Measurements from ENCODE around the gene DHRS9.

Gene DHRS9

DNA sequence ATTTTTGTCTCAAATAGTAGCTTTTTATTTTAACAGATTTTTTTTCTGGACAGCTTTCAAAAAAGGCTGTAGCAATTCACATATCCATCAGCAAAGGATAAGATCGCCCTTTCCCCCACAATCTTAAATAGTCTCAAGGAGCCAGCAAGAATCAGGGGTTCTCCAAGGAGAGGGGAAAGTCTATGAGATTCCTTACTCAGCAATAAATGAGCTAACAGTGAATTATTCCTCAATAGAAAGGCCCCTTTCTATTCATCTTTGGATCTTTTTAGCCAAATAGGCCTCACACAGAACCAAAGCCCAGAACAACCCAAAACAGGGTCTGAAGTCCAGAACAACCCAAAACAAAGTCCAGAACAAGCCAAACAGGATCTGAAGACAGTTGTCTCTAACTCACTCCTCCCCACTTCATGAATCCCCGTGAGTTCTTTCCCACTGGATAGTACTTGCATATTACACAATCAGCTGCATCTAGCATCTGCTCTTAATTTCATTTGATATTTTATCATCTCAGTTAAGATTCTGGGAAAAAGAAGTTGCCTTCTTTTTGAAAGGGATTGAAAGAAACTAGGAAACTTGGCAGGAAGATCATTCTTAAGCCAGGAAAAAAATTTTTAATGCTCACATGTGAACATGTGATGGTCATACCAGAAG, 3.4 kb upstream of the DHRS9 start:
- no peak for DNase-seq (ENCODE audit: low read depth in 2 of 2)

DNA sequence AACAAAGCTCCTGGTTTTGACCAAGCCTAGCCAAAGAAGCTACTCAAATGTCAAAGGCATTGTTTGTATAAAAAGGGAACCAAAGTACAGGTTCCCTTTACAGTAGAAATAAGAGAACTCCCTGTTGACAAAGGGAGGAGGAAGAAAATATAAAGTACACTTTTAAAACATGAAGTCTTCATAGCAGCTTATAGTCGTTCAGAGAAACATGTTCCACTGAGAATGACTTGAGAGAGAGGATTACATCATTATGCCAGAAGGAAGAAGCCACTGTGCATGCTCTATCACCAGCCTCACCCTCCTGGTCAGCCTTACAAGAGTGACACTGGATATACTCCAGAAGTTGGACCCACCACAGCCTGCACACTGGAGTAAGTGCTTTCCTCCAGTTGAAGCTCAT, 2.5 kb upstream of the DHRS9 start:
- no peak for DNase-seq (ENCODE audit: low read depth in 2 of 2)

DNA sequence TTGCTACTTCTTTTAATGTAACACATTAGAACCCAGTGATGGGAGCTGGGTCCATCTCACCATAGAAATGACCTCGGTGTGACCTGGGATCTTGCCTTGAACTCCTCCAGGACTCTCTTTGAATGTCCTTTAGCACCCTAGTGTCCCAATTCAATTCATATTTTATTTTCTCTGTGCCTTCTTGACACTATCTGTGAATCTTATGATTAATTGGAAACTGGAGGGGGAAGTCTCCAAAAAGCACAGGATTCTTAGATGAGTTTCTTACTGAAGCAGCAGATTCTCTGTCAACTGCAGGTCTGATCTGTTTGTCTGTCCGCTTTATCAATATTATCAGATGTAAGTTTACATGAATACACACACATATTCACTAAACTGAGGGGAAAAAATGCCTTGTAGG, 470 bp downstream of the DHRS9 start:
- DNase-seq (ENCODE audit: low read depth in 2 of 2), result no peak

DNA sequence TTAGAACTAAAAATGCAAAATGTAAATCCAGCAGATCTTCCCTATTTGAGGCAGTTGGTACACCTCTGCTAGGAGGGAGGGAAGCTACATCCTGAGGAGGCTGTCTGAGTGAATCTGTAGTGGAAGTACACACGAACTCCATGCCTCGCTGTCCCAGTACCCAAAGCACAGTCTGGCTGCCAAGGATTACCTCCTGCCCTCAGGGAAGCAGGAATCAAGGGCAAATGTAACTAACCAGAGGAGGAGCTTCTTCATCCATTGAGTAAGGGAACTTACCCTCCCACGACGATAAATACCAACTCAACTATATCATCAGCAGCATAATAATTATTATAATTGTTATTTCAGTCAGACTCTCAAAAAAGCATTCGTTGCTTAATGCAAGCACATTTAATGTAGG, 2.1 kb downstream of the DHRS9 start:
- DNase-seq (ENCODE audit: low read depth in 2 of 2), result no peak

DNA sequence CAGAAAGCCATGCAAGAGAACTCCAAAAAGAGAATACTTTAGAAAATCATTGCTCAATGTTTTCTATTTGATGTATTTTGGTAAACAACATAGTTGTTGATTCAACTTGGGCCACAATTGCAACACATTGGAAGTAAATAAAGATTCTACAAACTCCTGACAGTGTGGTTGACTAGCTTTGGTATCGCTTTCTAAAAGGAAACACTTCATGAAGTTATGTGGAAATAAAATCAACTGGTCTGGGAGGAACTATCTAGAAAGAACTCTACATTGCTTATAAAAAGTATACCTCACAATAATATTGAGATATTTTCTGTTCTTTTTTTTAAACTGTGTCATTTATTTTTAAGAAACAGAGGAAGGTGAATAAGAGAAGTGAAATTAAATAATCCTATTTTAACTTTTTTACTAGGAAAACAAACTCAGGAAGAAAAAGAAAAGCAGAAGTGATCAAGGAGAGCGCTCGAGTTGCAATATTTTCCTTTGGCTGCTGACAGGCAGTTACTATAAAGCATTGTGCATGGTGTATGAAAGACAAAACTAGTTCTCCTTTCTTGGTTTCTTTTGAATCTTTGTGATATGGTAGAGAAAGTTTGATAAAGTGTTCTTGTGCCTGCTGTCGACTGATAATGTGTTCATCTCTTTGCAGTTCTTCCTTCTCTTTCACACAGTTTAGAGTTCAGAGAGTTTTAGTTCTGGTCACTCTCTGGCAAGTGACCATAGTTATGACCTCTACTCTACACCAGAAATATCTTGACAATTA, 3.0 kb downstream of the DHRS9 start:
- DNase-seq (ENCODE audit: low read depth in 2 of 2), result no peak

DNA sequence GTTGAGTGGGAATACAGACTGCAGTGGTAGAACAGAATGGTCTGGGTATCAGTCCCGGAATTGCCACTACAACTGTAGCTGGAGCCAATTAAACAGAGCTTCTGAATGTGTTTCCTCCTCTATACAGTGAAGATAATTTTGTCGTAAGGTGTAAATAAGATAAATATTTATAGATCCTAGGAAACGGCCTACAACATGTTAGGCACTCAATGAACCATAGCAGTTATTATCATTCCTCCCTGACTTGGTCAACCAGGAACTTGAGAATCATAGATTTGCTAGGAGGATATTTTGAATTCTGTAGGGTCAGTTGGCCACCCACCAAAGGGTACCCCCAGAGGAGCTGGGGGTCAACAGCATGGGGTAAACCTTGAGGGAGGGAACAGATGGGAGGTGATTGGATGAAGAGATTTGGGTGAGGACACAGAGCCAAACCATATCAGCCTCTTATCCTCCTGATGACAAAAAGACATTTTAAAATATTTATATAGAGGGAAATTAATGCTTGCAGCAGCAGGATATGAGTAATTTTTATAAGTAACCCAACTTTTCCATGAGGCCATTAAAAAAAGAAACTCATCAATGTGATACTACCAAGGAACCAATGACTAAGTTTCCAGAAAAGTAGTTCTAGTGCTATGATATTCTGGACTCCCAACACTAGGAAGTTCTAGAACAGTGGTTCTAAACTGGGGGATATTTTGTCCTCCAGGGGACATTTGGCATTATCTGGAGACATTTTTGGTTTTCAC, 4.0 kb downstream of the DHRS9 start:
- DNase-seq (ENCODE audit: low read depth in 2 of 2), result no peak

DNA sequence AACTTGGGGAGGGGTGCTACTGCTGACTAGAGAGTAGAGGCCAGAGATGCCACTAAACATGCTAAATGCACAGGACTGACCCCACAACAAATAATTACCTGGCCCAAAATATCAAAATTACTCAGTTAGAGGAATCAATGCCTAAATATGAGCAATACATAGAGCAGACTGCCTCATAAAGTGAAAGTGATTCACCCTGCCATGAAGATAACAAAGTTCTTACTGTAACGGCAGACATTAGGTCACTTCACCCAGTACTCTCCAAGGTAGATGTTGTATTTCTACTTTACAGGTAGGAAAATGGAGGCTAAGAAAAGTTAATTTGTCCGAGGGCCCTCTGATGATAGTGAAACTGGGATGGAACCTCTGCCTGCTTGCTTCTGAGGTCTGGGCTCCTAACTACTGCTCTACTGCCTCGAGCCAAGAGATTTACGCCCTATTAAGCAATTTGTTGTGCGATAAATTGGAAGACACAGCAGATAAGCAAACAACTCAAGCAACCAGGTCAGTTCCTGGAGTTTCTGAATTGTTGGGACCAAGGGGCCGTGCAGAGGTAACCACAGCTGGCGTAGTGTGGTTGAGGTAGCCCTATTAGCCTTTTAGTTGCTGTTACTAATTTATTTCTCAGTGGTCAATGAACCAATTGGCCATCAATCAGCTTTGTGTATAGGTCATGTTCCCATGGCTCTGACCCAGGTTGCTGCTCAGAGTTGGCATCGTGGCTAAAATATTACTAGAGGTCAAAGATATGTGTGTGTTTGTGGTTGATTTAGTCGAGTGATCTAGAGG, 4.8 kb downstream of the DHRS9 start:
- no peak for DNase-seq (ENCODE audit: low read depth in 2 of 2)

DNA sequence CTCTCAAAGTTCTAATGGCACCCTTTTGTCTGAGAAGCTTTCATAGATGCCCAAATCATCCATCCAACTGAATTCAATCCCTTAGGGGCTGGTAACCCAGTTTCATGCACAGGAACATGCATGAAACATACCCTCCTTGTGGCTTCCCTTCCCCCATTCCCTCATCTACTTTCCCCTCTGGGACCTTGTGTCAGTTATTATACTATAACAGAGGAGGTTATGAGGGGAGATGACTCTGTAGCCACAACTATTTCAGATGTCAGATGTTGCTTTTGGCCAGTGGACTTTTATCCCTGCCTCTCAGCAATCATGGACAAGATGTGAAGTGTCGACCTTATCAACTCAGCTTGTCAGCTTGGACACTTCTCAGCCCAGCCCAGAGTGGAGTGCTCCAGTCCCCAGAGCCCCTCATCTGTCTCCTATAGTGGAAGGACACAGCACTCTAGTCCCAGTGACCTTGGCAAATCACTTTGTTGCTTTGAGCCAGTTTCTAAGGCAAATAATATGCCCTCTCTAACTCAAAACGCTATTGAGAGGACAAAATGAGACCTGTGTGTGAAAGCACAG, 8.4 kb downstream of the DHRS9 start:
- DNase-seq (ENCODE audit: low read depth in 2 of 2), result no peak

DNA sequence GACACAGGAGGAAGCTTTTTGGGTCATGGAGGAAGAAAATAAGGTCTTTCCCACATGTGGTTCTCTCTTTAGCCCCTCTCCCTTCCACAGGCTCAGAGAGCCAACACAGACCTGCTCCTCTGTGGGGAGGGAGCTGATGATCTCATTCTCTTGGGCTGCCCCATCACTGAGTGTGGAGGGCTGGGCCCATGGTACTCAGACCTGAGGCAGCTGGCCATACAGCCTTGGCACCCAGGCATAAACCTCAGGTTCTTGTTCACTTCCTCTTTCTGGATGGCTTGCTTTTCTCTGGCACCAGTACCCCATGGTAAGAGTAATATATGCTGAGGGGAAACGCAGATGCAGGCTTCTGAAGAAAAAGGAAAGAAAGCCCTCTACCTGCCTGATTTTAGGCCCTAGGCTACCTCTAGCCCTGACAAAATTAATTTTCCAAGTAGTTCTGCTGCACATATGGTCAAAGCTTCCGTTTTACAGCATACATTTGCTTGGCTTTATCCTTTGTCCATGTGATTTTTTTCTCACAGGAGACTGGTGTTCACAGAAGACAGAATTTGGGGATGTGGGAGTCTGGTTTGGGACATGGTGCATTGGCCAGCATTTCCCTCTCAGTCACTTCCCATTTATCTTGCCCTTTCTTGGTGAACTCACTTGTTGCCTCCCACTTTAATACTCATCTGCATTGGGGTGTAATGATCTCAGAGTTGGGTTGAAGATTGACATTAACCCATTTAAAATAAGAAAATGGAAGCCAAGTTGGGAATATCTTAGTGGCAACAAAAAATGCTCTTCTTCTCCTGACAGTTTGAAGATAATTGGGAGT, 11.1 kb downstream of the DHRS9 start:
- no peak for DNase-seq (ENCODE audit: low read depth in 2 of 2)

DNA sequence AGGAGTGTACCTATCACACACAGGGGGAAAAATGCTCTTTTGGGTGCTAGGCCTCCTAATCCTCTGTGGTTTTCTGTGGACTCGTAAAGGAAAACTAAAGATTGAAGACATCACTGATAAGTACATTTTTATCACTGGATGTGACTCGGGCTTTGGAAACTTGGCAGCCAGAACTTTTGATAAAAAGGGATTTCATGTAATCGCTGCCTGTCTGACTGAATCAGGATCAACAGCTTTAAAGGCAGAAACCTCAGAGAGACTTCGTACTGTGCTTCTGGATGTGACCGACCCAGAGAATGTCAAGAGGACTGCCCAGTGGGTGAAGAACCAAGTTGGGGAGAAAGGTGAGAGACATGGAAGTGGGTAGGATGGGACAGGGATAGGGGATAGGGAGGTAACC, 12.2 kb downstream of the DHRS9 start:
- DNase-seq (ENCODE audit: low read depth in 2 of 2), result no peak

DNA sequence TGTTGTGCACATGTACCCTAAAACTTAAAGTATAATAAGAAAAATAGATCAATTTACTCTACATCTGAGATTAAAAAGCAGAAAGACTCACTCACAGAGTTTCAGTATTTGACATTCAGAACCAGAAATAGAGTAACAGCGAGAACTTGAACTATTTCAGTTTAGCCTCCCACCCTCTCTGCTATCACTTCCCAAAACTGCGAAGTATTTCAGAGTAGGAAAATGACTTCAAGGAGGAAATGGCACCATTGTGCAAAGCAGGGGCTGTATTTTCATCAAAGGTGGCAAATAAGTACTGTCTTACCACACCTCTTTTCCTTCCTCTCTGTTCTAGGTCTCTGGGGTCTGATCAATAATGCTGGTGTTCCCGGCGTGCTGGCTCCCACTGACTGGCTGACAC, 13.6 kb downstream of the DHRS9 start:
- no peak for DNase-seq (ENCODE audit: low read depth in 2 of 2)

DNA sequence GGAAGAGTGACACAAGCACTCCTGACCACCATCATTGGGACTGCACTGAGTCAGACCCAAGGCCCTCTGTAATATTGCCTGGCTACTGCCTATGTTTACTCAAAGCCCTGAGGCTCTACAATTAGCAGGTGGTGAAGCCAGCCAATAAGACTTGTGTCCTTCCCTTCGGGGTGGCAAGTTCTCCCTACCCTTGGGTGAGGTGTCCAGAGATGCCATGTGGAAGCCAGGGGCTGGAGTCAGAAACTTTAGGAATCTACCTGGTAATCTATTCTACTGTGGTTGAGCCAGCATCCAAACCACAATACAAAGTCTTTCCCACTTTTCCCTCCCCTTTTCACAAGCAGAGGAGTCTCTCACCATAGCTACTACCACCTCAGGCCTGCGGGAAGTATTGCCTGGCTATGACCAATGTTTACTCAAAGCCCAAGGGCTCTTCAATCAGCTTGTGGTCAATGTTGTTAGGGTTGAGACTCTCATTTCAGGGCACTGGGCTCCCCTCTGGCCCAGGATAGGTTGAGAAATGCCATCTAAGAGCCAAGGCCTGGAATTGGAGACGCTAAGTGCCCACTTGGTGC, 17.6 kb downstream of the DHRS9 start:
- no peak for DNase-seq (ENCODE audit: low read depth in 2 of 2)

DNA sequence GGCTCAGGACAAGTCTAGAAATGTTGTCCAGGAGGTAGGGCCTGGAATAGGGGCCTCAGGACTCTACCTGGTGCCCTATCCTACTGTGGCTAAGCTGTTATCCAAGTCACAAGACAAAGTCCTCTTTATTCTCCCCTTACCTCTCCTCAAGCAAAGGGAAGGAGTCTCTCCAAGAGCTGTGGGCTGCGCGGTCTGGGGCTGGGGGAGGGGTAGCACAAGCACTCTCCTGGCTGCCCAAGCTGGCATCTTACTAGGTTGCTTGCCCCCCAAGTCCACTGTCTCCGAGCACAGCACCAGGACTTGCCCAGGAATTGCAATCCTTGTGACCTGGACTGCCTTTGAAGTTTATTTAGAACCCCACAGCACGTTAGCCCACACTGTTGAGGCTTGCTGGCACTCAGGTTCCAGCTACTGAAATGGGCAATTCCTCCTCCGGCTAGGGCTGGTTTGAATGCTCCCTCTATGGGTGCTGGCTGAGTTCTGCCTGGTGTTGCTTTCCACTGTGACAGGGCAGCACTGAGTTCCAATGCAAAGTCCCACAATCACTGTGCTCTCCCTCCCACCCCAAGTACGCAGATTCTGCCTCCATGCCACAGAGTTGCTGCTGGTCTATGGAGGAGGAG, 18.5 kb downstream of the DHRS9 start:
- DNase-seq (ENCODE audit: low read depth in 2 of 2), result no peak

DNA sequence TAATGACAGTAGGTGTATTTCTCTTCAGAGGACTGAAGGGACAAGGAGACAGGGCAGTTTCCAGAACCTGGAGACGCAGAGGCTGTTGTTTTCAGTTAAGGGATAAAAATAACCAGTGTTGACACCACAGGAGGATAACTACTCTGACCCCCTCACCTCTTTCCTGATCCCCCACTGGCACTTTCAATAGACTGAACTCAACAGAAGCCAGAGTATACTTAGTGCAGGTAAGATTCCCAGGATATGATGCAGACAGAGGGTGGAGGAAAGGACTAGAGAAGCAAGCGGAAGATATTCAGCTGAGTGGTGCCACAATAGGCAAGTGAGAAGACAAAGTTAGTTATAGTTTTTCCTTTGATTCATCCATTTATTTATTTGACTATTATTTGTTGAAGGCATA, 19.8 kb downstream of the DHRS9 start:
- no peak for DNase-seq (ENCODE audit: low read depth in 2 of 2)

DNA sequence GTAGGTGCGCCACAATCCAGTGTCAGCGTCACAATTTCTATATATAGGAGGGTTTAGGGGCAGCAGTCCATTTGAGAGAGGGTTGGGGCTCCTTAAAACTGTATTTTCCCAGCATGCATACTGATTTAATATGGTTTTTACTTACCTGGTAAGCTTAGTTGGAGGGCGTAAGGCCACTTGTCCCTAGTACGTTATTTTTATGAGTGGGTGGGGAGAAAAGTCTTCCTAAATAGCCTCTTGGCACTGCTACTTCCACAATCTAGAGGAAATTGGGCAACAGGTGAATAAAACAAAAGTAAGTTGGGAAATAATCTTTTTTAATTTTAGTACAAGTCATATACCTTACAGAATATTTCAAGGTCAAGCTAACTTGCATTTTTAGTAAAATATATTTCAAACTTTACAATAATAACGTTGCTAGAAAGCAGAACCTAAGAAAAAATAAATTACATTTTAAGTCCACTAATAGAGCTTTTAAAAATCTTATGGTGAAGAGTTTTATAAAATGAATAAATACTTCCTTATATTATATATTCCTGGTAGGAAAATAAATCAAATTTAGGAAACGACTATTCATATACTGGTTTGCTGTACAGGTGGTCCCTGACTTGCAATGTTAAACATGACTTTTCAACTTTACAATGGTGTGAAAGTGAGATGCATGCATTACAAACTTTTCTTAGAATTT, 20.9 kb downstream of the DHRS9 start:
- DNase-seq (ENCODE audit: low read depth in 2 of 2), result no peak

DNA sequence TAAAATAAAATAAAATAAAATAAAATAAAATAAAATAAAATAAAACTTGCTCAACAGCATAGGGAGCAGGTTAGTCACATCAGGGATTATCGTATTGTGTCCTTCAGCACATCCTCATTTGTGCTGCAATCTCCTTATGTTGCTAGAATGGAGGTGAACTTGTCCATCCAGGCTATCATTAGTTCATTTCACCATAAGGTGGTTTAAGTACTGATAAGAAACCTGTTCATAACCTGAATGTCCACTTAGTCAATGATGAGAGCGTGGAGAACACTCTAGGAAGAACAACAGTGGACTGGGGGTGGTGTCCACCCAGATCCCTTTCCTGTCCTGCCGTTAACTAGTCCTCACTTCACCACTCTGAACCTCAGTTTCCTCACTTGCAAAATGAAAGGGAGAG, 21.9 kb downstream of the DHRS9 start:
- no peak for DNase-seq (ENCODE audit: low read depth in 2 of 2)

DNA sequence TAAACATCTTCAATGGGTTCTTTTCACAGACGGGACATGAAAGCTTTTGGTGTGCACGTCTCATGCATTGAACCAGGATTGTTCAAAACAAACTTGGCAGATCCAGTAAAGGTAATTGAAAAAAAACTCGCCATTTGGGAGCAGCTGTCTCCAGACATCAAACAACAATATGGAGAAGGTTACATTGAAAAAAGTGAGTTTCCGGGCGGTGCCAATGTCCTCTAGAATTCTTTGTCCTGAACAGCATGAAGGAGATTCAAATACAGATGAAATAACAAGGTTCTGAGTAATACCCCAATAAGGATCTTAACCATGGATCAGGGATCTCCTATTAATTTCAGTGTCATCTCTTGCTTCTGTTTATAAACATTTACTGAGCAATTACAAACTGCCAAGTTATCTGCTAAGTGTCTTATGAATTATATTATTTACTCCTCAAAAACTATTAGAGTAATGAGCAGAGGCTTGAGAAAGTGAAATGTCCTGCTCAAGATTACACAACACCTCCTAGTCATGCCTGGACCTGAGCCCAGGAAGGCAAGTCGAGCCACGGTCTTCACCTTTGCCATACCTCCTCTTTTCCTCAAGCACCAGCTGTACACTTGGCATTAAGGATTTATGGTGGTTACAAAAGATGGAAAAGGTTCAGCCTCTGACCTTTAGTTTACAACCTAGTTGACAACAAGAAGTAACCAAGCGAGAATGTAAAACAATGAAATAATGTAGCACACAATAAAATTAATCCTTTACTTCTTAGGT, 22.6 kb downstream of the DHRS9 start:
- no peak for DNase-seq (ENCODE audit: low read depth in 2 of 2)

DNA sequence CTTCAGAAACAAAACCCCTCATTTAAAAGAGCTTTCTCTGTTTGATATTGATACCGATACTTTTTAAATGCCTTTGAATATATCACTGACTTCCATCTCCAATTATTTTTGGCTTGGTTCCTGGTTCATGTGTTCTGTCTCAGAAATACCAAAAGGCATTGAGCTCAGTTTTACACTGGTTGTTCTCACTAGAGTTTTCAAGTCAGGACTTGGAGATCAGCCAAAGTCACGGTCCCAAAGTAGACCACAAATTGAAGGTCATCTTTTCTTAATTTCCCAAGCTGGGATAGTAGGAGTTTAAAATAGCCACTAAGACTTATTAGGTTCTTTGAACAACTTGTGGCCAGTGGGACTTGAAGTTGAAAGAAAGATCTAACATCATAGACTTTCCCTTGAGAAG, 24.2 kb downstream of the DHRS9 start:
- no peak for DNase-seq (ENCODE audit: low read depth in 2 of 2)

DNA sequence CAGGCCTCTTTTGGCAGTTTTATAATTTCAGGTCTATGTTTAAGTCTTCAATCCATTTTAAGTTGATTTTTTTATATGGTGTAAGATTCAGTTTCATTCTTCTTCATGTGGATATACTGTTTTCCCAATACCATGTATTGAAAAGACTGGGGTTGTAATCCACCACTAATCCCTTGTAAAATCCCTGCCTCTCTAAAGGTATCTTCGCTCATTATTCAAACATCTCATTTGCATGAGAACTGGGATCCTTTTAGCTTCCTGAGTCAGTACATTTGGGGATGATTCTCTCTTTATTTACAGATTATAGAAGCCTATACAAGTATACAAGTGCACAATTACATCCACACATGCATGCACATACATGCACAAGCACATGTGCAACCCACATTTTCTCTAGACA, 25.3 kb downstream of the DHRS9 start:
- DNase-seq (ENCODE audit: low read depth in 2 of 2), result no peak
